Measurements from ENCODE around the gene CBX8.

The CBX8 gene

GRCh38 chr17:79842656-79843473, 46.0 kb upstream of the CBX8 start:
- TF ChIP-seq POLR2A (IDR thresholded peaks at IDR 0.05; ENCODE audit: extremely low read depth, insufficient read length) (no peak), MYC (IDR thresholded peaks at IDR 0.05; ENCODE audit: low read depth, low read length) (no peak), CTCF (IDR thresholded peaks at IDR 0.05; ENCODE audit: low read depth, low read length) (no peak), MAX (IDR thresholded peaks at IDR 0.05; ENCODE audit: low read depth, low read length) (no peak)
- DNase-seq (ENCODE audit: low read depth), result peak; percentile 64
- no peak overlapping the region for H3K4me3 ChIP-seq (ENCODE audit: low read depth, low read length)

GRCh38 chr17:79842136-79842655, 45.3 kb upstream of the CBX8 start:
- no peak for TF ChIP-seq POLR2A (IDR thresholded peaks at IDR 0.05; ENCODE audit: extremely low read depth, insufficient read length)
- no peak for TF ChIP-seq CTCF (IDR thresholded peaks at IDR 0.05; ENCODE audit: low read depth, low read length)
- no peak for TF ChIP-seq MYC (IDR thresholded peaks at IDR 0.05; ENCODE audit: low read depth, low read length)
- TF ChIP-seq MAX (IDR thresholded peaks at IDR 0.05; ENCODE audit: low read depth, low read length), result no peak
- no peak for DNase-seq (ENCODE audit: low read depth)
- H3K4me3 ChIP-seq (ENCODE audit: low read depth, low read length), result no peak overlapping the region

GRCh38 chr17:79841369-79842135, 44.7 kb upstream of the CBX8 start:
- no peak overlapping the region for H3K4me3 ChIP-seq (ENCODE audit: low read depth, low read length)
- TF ChIP-seq MAX (IDR thresholded peaks at IDR 0.05; ENCODE audit: low read depth, low read length) (no peak), CTCF (IDR thresholded peaks at IDR 0.05; ENCODE audit: low read depth, low read length) (no peak), POLR2A (IDR thresholded peaks at IDR 0.05; ENCODE audit: extremely low read depth, insufficient read length) (no peak), MYC (IDR thresholded peaks at IDR 0.05; ENCODE audit: low read depth, low read length) (no peak)
- peak; percentile 19 for DNase-seq (ENCODE audit: low read depth)

GRCh38 chr17:79840989-79841286, 44.1 kb upstream of the CBX8 start:
- no peak overlapping the region for H3K4me3 ChIP-seq (ENCODE audit: low read depth, low read length)
- no peak for TF ChIP-seq MYC (IDR thresholded peaks at IDR 0.05; ENCODE audit: low read depth, low read length)
- TF ChIP-seq MAX (IDR thresholded peaks at IDR 0.05; ENCODE audit: low read depth, low read length), result no peak
- no peak for TF ChIP-seq POLR2A (IDR thresholded peaks at IDR 0.05; ENCODE audit: extremely low read depth, insufficient read length)
- no peak for TF ChIP-seq CTCF (IDR thresholded peaks at IDR 0.05; ENCODE audit: low read depth, low read length)
- peak; percentile 39 for DNase-seq (ENCODE audit: low read depth)

- H3K4me3 ChIP-seq (ENCODE audit: low read depth, low read length), result no peak overlapping the region
- DNase-seq (ENCODE audit: low read depth), result peak; percentile 56
- TF ChIP-seq POLR2A (IDR thresholded peaks at IDR 0.05; ENCODE audit: extremely low read depth, insufficient read length) (no peak), MYC (IDR thresholded peaks at IDR 0.05; ENCODE audit: low read depth, low read length) (no peak), CTCF (IDR thresholded peaks at IDR 0.05; ENCODE audit: low read depth, low read length) (no peak), MAX (IDR thresholded peaks at IDR 0.05; ENCODE audit: low read depth, low read length) (no peak)
Observed at GRCh38 chr17:79840269-79840988, 43.6 kb upstream of the CBX8 start.
